T-helper 1 cell treated with Interleukin-12 subunit alpha and Interleukin-12 subunit beta and Interleukin-4 antibody, amounts not matched to agents 30 μg/mL and 1 μg/mL, for 36 hours (primary cell): ENCODE data around the gene CACNA2D3.

Experiments
- H3K27ac Mint-ChIP-seq: one replicate; pipeline ENCODE4 v1.8.0; 2021; ENCODE audit warnings: mild to moderate bottlenecking, mixed read lengths
- H3K27me3 Mint-ChIP-seq: one replicate; pipeline ENCODE4 v1.8.0; 2021; ENCODE audit warnings: low read depth, mixed read lengths
- H3K36me3 Mint-ChIP-seq: one replicate; pipeline ENCODE4 v1.8.0; 2021; ENCODE audit warnings: low read depth, mixed read lengths
- H3K4me1 Mint-ChIP-seq: one replicate; pipeline ENCODE4 v1.8.0; 2021; ENCODE audit warnings: low read depth, mixed read lengths
- H3K4me3 Mint-ChIP-seq: one replicate; pipeline ENCODE4 v1.8.0; 2021; ENCODE audit warnings: mild to moderate bottlenecking, moderate library complexity, mixed read lengths
- H3K9me3 Mint-ChIP-seq: one replicate; pipeline ENCODE4 v1.8.0; 2021; ENCODE audit warnings: mixed read lengths

Gene CACNA2D3

DNA sequence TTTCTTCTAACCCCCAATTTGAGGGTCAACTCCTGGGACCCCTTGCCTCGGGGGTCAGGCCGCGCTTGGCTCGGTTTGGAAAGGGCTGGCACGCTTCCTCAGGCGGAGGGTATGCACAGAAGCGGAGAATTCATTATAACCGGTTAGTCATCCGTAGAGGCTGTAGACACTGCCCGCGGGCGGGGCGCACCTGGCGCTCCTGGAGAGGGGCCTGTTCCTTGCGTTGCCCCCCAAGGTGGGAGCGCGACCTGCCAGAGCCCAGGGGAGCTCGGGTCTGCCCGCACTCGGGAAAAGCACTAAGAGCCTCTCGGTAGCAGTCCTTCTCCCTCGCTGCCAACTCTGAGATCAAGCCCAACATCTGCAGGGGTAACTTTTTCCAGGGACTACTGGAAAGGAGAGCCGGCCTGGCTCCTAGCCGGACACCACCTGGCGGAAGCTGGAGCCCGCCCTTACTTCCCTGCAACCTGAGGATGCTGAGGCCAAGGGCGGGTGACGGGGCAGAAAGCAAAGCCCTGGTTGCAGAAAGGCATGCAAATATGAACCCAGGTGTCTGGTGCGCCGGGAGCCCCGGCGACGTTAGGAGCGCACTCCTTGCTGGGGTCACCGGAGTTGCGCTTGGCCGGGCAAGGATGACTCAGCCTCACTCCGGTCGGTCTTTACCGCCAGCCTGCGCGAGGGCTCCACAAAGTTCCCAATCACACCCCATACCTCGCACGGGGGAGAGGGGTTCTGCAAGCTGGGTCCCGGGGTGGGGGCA is 1.5 kb upstream of the CACNA2D3 start:
- Mint-ChIP-seq H3K4me3 (no peak overlapping the region), H3K27me3 (peaks cover 57% of the 10 kb centered on the region), H3K9me3 (no peaks in the 10 kb centered on the region)

DNA sequence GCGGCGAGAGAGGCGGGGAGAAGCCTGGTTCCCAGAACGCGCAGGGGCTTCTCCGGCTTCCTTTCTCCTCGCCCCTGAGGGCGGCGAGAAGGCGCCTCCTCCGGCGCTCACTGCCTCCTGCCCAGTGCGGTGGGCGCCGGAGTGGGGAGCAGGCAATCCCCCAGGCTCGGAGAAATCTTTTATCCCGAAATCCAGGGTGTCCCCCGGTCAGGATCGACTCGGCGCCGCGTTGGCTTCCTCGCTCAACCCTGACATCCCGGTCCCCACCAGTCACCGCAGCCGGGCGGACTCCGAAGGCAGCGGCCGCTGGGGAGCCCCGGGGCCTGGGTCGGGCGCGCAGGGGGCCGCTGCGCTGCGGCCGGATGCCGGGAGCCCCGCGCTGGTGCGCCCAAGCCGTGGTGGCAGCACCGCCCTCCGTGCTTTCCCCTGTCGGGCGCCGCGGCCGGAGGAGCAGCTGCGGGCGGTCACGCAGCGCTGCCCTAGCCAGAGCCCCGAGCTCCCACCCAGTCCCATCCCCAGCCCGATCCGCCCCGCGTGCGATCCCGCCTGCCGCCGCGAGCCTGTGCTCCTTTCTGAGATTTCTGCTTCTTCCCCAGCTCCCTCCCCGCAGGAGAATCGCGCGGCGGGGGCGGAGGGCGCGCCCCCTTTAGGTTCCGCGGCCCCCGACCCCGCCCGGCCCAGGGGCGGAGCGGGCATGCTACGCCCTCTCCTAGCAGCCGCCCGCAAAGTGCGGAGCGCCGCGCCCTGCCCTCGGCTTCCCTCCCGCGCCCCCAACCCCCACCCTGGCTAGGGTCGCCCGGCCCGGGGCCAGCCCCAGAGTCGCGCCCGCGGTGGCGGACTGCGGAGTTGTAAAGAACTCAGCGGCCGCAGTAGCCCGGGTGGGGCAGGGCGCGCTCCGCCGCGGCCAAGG is 683 bp upstream of the CACNA2D3 start:
- H3K27me3 Mint-ChIP-seq = peaks cover 58% of the 10 kb centered on the region
- H3K36me3 Mint-ChIP-seq = no peaks in the 10 kb centered on the region
- peaks cover 7% of the 10 kb centered on the region for H3K4me1 Mint-ChIP-seq
- no peak overlapping the region for H3K27ac Mint-ChIP-seq
- no peaks in the 10 kb centered on the region for H3K9me3 Mint-ChIP-seq
- no peak overlapping the region for H3K4me3 Mint-ChIP-seq

More for the DNA sequence above, 1.5 kb upstream of the CACNA2D3 start:
- Mint-ChIP-seq H3K4me1 (peaks cover 7% of the 10 kb centered on the region), H3K36me3 (no peaks in the 10 kb centered on the region), H3K27ac (no peak overlapping the region)

DNA sequence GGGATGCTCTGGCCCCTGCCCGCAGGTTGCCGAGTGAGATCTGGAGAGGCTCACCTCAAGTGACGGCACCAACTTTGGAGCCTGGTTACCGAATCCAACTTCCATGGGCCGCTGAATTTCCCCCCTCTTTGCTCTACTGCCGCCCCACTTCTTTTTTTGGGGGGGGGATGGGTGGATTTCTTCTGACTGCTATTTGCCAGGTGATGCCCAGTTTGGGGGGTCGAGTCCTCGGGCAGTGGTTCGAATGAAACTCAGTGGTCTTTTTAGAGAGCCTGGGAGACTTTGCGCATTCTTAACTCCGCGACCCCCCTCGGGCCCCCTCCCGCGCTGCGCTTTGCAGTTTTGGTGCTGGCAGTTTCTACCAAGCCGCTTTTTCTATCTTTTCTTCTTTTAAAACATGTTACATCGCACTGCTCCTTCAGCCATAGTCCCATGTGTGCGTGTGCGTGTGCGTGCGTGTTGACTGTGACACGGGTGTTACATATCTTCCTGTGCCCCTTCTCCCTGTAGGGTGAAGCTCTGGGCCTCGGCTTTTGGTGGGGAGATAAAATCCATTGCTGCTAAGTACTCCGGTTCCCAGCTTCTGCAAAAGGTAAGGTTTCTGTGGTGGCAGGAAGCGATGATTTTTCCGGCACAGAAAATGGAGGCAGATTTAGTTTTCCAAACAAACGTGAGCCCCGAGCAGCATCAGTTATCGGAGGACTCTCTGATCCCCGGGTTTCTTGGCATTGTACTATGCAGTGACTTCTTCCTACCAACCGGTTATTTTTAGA is 837 bp downstream of the CACNA2D3 start:
- peaks cover 7% of the 10 kb centered on the region for H3K4me1 Mint-ChIP-seq
- peaks cover 50% of the 10 kb centered on the region for H3K27me3 Mint-ChIP-seq
- no peaks in the 10 kb centered on the region for H3K9me3 Mint-ChIP-seq
- no peaks in the 10 kb centered on the region for H3K36me3 Mint-ChIP-seq
- H3K27ac Mint-ChIP-seq = peak overlapping the region; percentile 75
- no peak overlapping the region for H3K4me3 Mint-ChIP-seq

DNA sequence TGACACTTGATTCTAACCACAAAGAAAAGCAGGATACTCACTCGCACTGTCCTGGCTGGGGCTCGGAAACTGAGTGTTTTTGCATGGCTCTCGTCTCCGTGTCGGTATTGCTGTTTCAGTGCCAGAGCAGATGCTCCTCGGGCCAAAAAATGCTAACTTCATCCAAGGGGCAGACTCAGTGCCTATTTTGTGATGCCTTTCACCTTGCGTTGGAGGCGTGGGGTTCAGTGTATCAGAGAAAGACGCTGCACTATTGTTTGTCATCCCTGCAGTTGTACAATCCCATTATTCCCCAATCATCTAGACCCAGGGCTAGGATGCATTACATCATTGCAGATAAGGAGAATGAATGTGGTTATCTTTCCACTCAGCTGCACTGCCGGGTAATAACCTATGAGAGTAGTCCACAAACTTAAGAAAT is 1.4 kb downstream of the CACNA2D3 start:
- Mint-ChIP-seq H3K4me1 (peaks cover 7% of the 10 kb centered on the region), H3K4me3 (no peak overlapping the region), H3K27ac (no peak overlapping the region), H3K27me3 (peaks cover 50% of the 10 kb centered on the region), H3K36me3 (no peaks in the 10 kb centered on the region), H3K9me3 (no peaks in the 10 kb centered on the region)

DNA sequence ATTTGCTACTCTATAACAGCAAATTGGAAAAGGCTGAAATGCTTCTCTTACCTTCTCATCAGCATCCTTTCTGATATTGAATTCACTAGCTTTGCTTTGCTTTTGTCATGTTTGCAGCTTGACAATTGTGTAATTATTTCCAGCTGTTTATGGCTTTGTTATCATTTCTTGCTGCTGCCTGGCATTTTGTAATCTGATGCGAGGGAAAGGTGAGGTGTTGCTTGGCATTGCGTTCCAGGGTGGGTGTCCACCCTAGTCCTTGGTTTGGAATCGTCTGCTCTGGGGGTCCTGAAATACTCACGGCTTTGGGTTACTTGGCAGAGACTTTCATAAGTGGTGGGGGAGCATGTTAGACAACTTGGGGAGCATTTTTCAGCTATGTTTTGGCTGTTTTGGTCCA is 2.9 kb downstream of the CACNA2D3 start:
- no peak overlapping the region for H3K27ac Mint-ChIP-seq
- peaks cover 7% of the 10 kb centered on the region for H3K4me1 Mint-ChIP-seq
- H3K9me3 Mint-ChIP-seq = no peaks in the 10 kb centered on the region
- peaks cover 39% of the 10 kb centered on the region for H3K27me3 Mint-ChIP-seq
- H3K36me3 Mint-ChIP-seq = no peaks in the 10 kb centered on the region
- no peak overlapping the region for H3K4me3 Mint-ChIP-seq

DNA sequence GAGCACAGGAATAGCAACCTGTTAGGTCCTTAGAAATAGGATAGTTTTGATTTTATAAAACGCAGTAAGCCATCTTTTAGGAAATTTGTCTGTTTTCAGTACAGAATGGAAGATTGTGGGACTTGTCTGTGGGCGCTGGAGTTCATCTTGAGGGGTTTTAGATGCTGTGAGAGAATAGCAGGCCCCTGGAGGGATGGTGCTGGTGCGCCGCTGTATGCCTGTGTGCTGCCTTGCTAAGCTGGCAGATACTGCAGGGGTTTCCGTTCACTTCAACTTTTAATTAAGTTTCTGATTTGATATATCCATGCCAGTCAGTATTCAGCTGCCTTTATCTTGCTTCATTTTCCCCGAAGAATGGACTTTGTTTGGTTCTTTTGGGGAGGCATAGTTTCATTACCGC is 4.2 kb downstream of the CACNA2D3 start:
- no peak overlapping the region for H3K27ac Mint-ChIP-seq
- H3K4me3 Mint-ChIP-seq = no peak overlapping the region
- peaks cover 30% of the 10 kb centered on the region for H3K27me3 Mint-ChIP-seq
- H3K36me3 Mint-ChIP-seq = no peaks in the 10 kb centered on the region
- H3K4me1 Mint-ChIP-seq = peaks cover 7% of the 10 kb centered on the region
- no peaks in the 10 kb centered on the region for H3K9me3 Mint-ChIP-seq

DNA sequence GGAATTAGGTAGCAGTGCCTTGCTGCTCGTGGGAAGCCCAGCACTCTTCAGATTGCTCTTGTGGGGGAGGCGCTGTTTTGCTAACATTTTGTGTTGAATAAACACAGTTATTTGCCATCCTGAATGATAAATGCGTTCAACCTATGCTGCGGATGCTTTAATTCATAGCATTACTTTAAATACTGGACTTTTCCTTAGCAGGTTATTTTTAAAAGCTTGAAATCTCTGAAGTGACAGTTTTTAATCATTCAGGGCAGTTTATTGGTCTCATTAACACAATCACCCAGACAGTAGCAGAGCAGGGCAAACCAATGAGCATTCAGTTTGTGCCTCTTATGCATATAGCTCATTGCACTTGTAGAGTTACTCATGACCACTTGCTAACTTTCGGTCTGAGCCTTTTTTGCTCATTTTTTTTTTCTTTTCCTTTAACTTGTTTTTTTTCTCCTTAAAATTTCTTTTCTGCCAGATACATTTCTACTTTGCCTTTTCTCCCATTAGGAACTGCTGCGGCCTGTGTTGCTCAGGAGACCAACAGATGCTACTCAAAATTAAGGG is 5.2 kb downstream of the CACNA2D3 start:
- Mint-ChIP-seq H3K4me3 (no peak overlapping the region), H3K27ac (no peak overlapping the region), H3K4me1 (peaks cover 7% of the 10 kb centered on the region), H3K27me3 (peaks cover 30% of the 10 kb centered on the region), H3K9me3 (no peaks in the 10 kb centered on the region), H3K36me3 (no peaks in the 10 kb centered on the region)

DNA sequence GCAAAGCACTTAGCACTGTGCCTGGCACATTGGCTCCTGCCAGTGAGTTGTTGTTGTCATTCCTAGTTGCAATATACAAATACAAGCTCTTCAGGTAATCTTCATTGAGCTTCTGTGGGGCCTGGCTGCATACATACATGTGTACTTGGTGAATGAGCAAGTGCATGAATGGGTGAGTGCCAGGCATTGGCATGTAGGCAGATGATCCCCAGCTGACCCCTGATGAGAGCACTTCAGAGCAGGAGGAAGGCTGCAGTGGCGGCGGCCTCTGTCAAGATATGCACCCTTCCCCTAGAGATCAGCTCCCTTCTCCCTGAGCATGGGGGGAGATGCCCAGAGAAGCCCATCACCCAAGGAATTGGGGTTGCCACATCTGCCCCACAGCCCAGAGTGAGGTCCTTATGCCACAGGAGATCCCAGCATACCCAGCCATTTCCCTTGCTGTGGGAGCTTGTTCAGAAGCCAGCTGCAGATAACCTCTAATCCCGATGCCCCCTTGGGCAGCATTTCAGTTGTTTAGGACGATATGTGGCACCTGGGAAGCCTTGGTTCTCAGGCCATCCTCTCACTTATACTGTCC is 8.8 kb downstream of the CACNA2D3 start:
- H3K4me1 Mint-ChIP-seq = no peaks in the 10 kb centered on the region
- no peak overlapping the region for H3K27ac Mint-ChIP-seq
- no peaks in the 10 kb centered on the region for H3K9me3 Mint-ChIP-seq
- H3K4me3 Mint-ChIP-seq = no peak overlapping the region
- no peaks in the 10 kb centered on the region for H3K36me3 Mint-ChIP-seq
- no peaks in the 10 kb centered on the region for H3K27me3 Mint-ChIP-seq

DNA sequence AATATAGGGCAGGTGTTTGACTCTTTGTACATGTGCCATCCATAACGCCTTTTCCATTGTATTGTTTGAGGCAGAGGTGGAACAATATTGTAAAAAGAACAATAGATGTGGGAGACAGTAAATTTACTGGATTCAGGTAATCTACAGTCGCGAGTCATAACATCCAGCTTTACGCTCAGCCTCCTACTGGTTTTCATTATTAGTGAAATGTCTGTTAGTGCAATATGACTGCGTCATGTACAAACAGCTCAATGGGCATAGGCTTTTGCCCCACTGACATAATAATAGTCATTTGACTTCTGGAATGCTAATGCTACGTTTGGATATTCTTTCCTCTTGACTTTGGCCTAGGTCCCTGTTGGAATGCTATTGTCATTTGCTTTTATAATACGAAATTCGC is 9.5 kb downstream of the CACNA2D3 start:
- no peaks in the 10 kb centered on the region for H3K36me3 Mint-ChIP-seq
- no peaks in the 10 kb centered on the region for H3K27me3 Mint-ChIP-seq
- no peak overlapping the region for H3K27ac Mint-ChIP-seq
- no peaks in the 10 kb centered on the region for H3K9me3 Mint-ChIP-seq
- no peak overlapping the region for H3K4me3 Mint-ChIP-seq
- no peaks in the 10 kb centered on the region for H3K4me1 Mint-ChIP-seq

DNA sequence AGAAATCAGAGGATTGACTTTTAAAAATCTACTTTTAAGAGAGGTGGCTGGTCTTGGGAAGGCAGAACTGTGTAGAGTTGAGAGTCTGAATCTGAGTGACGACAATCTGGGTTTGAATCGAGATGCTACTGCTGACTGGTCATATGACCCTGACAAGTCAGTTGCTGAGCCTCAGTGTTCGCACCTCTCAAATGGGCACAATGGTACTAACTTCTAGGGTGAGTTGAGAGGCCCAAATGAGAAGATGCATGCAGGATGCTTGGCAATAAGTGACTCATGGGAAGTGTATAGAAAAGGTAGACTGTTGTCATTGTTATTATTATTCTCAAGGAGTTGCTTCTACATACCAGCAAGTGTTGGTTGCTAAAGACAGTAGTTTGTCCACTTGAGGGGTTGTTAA is 10.3 kb downstream of the CACNA2D3 start:
- Mint-ChIP-seq H3K27me3 (no peaks in the 10 kb centered on the region), H3K9me3 (no peaks in the 10 kb centered on the region), H3K27ac (no peak overlapping the region), H3K4me3 (no peak overlapping the region), H3K36me3 (no peaks in the 10 kb centered on the region), H3K4me1 (no peaks in the 10 kb centered on the region)

DNA sequence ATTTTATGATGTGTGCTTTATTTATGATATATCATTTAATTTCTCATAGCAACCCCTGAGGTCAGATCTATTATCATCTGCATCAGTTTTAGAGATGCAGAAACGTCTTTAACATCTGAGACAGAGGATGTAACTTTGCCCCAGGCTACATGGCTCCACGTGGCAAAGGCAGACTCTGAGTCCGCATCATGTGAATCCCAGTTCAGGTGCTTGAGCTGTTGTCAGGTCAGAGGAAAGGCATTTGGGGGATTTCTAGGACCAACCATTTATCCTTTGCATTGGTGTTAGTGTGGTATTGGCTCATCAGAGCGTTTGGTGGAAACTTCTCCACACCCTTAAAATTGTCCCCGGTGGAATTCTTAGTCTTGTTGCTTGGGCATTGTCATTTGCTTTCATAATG is 10.8 kb downstream of the CACNA2D3 start:
- Mint-ChIP-seq H3K4me3 (no peak overlapping the region), H3K27ac (no peak overlapping the region), H3K4me1 (no peaks in the 10 kb centered on the region), H3K36me3 (no peaks in the 10 kb centered on the region), H3K9me3 (no peaks in the 10 kb centered on the region), H3K27me3 (no peaks in the 10 kb centered on the region)

DNA sequence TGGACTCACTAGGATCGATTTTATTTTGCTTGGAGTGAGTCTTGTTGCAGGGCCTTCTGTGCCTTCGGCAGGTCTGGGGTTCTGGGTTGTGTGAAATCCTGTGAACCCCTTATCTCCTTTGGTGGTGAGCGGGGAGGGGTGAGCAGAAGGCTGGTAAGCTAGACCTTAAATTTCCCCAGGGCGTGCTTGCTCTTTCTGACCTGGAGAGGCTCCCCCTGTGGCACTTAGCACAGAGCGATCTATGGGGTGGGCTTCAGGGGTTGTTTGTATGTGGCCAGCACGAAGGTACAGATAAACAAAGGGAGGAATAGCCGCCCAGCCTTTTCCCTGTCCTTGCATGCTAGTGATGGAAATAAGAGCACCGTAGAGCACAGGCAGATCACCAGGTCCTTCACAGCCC is 11.8 kb downstream of the CACNA2D3 start:
- Mint-ChIP-seq H3K27ac (no peak overlapping the region), H3K4me1 (no peaks in the 10 kb centered on the region)

DNA sequence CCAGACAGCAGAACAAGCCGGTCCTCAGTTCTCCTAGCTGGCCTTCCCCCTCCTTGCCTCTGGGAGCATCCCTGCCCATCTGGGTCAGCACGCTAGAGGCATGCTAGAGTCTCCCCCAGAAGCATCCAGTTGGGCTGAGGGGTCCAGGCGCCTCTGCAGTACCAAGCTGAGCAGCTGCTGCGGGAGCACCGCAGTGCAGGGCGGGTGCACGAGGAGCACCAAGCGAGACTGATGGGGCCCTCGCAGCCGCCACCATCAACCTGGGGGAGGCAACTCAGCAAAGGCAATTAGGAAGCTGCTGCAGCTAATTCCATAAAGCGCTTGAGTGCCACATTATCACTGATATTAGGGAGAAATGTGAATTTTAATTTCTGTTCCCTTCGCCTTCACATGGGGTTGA is 12.4 kb downstream of the CACNA2D3 start:
- Mint-ChIP-seq H3K9me3 (no peaks in the 10 kb centered on the region), H3K27me3 (no peaks in the 10 kb centered on the region), H3K4me1 (no peaks in the 10 kb centered on the region), H3K36me3 (no peaks in the 10 kb centered on the region), H3K4me3 (no peak overlapping the region), H3K27ac (no peak overlapping the region)

More for the DNA sequence above, 11.8 kb downstream of the CACNA2D3 start:
- Mint-ChIP-seq H3K36me3 (no peaks in the 10 kb centered on the region), H3K27me3 (no peaks in the 10 kb centered on the region), H3K9me3 (no peaks in the 10 kb centered on the region), H3K4me3 (no peak overlapping the region)

DNA sequence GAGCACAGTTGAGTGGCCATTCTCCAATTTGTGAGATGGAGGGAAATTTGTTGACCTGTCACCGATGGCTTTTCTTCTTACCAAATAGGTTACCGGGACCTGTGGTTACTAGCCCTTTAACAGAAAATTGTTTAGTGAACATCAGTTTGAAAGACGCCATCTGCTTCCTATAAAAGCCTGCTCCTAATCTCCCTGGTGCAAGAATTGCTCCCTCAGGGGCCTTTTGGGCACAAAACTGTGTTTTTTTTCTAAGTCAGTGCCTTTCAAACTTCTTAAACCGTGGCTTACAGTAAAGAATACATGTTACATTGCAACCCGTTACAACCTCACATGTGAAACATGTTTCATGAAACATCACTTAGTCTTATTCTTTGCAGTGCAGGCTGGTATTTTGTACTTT is 15.0 kb downstream of the CACNA2D3 start:
- H3K36me3 Mint-ChIP-seq = no peaks in the 10 kb centered on the region
- no peaks in the 10 kb centered on the region for H3K27me3 Mint-ChIP-seq
- H3K27ac Mint-ChIP-seq = no peak overlapping the region
- no peak overlapping the region for H3K4me3 Mint-ChIP-seq
- H3K9me3 Mint-ChIP-seq = no peaks in the 10 kb centered on the region
- H3K4me1 Mint-ChIP-seq = no peaks in the 10 kb centered on the region
